DND-41 (cell line): ENCODE results near the gene GRM4.

ENCODE experiments used
- ATAC-seq: fragments of 200-7000 bp; cut with Tn5 transposase; 3 replicates; pipeline ENCODE4 v1.9.1; 2021; ENCODE audit warnings: low read depth; ENCODE audit not compliant: insufficient read depth
- DNase-seq: peaks from one replicate; pipeline ENCODE4 v3.0.0-alpha.2; 2020
- H2AFZ ChIP-seq: 2 replicates; pipeline ENCODE4 v1.6.0; 2012; ENCODE audit warnings: low read depth, low read length
- H3K27ac ChIP-seq: 2 replicates; pipeline ENCODE4 v1.5.1; 2012; ENCODE audit warnings: low read length, inconsistent platforms
- H3K27me3 ChIP-seq: fragments of 200-600 bp; sonication (generic); 2 replicates; pipeline ENCODE4 v1.6.0; 2012; ENCODE audit warnings: low read length, mild to moderate bottlenecking, inconsistent platforms; ENCODE audit not compliant: insufficient read depth, poor library complexity
- H3K36me3 ChIP-seq: 2 replicates; pipeline ENCODE4 v1.5.1; 2012; ENCODE audit warnings: low read length, inconsistent platforms; ENCODE audit not compliant: insufficient read depth
- H3K4me1 ChIP-seq: 2 replicates; pipeline ENCODE4 v1.5.1; 2012; ENCODE audit warnings: mild to moderate bottlenecking, low read length; ENCODE audit not compliant: insufficient read depth
- H3K4me2 ChIP-seq: 2 replicates; pipeline ENCODE4 v1.6.0; 2012; ENCODE audit warnings: mild to moderate bottlenecking, moderate library complexity, low read length, inconsistent platforms; ENCODE audit not compliant: insufficient read depth
- H3K4me3 ChIP-seq, 2 experiments: fragments of 200-600 bp in 1 of 2; shearing (Covaris generic) in 1 of 2; 2 replicates each; pipeline ENCODE4 v1.5.1; 2012 to 2016; ENCODE audit warnings: inconsistent platforms in 2 of 2, low read length in 2 of 2, mild to moderate bottlenecking in 2 of 2, low read depth in 1 of 2, moderate library complexity in 1 of 2
- H3K79me2 ChIP-seq: 2 replicates; pipeline ENCODE4 v1.6.0; 2012; ENCODE audit warnings: low read length, inconsistent platforms; ENCODE audit not compliant: insufficient read depth
- H3K9ac ChIP-seq: 2 replicates; pipeline ENCODE4 v1.6.0; 2012; ENCODE audit warnings: low read depth, mild to moderate bottlenecking, inconsistent platforms, low read length, moderate library complexity
- H3K9me3 ChIP-seq: 2 replicates; pipeline ENCODE4 v1.5.1; 2012; ENCODE audit warnings: low read length, moderate library complexity, mild to moderate bottlenecking, inconsistent platforms; ENCODE audit not compliant: insufficient read depth, severe bottlenecking
- H4K20me1 ChIP-seq: 2 replicates; pipeline ENCODE4 v1.6.0; 2012; ENCODE audit warnings: low read length; ENCODE audit not compliant: insufficient read depth
- EZH2 ChIP-seq: IDR thresholded peaks from 3 replicates; pipeline ENCODE4 v1.6.1; 2012; ENCODE audit warnings: borderline replicate concordance, low read depth, mild to moderate bottlenecking, moderate library complexity, low read length, inconsistent platforms; ENCODE audit not compliant: severe bottlenecking
- TF ChIP-seq, protein P1 (sequence below): IDR thresholded peaks from 2 replicates; pipeline ENCODE4 v1.5.1; 2012; ENCODE audit warnings: borderline replicate concordance, low read length, moderate library complexity, mild to moderate bottlenecking; ENCODE audit not compliant: poor library complexity, severe bottlenecking; ENCODE audit errors: extremely low read depth

Gene GRM4

DNA sequence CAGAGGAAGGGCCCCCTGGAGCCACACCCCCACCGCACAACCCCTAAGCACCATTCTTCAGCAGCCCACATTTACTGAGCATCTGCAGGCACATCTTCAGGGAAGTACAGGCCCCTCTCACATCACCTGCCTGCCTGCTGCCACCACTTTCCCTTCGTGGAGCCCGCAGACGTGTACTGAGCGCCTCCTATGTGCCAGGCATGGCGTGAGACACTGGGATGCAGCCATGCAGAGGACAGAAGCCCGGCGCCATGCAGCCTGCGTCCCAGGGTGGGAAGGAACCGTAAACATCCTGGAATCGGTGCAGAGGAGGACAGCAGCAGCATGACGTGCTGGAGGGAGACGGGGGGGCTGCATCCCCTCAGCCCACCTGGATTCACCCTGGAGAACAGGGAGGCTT, 78.1 kb downstream of the GRM4 start:
- Histone ChIP-seq H3K4me3 (no peak overlapping the region), H4K20me1 (peaks cover 3% of the 10 kb centered on the region; the same call in 1 of the 2 replicates), H3K4me1 (no peaks in the 10 kb centered on the region), H2AFZ (no peak overlapping the region), H3K27me3 (peaks cover 6% of the 10 kb centered on the region), H3K4me2 (no peak overlapping the region), H3K27ac (no peak overlapping the region), H3K9ac (no peak overlapping the region), H3K36me3 (no peaks in the 10 kb centered on the region), H3K79me2 (no peaks in the 10 kb centered on the region), H3K9me3 (no peaks in the 10 kb centered on the region)
- no peak for DNase-seq
- peak; percentile 25; the same call in 1 of the 3 replicates for ATAC-seq
- TF ChIP-seq, protein P1, sequence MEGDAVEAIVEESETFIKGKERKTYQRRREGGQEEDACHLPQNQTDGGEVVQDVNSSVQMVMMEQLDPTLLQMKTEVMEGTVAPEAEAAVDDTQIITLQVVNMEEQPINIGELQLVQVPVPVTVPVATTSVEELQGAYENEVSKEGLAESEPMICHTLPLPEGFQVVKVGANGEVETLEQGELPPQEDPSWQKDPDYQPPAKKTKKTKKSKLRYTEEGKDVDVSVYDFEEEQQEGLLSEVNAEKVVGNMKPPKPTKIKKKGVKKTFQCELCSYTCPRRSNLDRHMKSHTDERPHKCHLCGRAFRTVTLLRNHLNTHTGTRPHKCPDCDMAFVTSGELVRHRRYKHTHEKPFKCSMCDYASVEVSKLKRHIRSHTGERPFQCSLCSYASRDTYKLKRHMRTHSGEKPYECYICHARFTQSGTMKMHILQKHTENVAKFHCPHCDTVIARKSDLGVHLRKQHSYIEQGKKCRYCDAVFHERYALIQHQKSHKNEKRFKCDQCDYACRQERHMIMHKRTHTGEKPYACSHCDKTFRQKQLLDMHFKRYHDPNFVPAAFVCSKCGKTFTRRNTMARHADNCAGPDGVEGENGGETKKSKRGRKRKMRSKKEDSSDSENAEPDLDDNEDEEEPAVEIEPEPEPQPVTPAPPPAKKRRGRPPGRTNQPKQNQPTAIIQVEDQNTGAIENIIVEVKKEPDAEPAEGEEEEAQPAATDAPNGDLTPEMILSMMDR = peak; percentile 31
- no peak for TF ChIP-seq EZH2

DNA sequence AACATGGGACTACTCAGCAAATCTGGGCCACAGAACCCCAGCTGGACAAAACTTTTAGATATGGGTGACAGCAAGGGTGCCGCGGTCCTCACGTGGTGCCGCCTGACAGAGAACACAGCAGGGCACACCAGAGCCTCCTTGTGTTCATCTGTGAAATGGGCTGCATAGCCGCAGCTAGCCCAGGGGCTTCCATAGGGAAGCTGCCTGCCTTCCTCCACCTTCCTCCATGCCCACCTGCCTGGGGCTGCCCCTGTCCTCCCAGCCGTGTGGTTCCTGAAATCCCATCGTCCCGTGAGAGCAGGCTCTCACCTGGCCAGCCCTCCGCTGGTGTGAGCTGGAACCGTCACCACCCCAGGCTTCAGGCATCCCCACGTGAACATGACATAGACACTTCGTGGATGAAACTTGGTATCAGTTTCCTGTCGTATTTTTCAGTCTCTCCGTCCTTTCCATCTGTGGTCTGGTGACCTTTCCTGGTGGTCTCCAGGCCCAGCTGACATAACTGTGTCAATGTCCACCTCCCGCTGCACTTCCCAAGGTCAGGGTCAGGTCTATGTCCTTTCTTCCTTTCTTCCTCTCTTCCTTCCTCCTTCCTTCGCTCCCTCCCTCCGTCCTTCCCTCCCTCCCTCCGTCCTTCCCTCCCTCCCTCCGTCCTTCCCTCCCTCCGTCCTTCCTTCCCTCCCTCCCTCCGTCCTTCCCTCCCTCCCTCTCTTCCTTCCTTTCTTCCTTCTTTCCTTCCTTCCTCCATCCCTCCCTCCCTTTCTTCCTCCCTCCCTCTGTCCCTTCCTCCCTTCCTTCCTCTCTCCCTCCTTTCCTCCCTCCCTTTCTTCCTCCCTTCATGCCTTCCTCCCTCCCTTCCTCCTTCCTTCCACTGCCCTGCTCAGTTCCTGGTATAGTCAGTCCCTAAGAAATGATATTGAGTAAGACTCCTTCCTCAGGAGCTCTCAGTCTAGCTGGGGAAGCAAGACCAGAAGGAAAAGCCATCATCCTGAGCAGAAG, 78.8 kb downstream of the GRM4 start:
- peaks cover 6% of the 10 kb centered on the region for H4K20me1 ChIP-seq
- no peak overlapping the region for H3K9ac ChIP-seq
- H3K4me1 ChIP-seq = no peaks in the 10 kb centered on the region
- ATAC-seq (no peak), DNase-seq (no peak)
- H3K27me3 ChIP-seq = peaks cover 6% of the 10 kb centered on the region
- no peak overlapping the region for H3K27ac ChIP-seq
- no peak overlapping the region for H2AFZ ChIP-seq
- H3K9me3 ChIP-seq = no peaks in the 10 kb centered on the region
- H3K79me2 ChIP-seq = no peaks in the 10 kb centered on the region
- no peak overlapping the region for H3K4me3 ChIP-seq
- no peak for TF ChIP-seq EZH2
- TF ChIP-seq, protein P1 = no peak
- no peak overlapping the region for H3K4me2 ChIP-seq
- H3K36me3 ChIP-seq = no peaks in the 10 kb centered on the region

DNA sequence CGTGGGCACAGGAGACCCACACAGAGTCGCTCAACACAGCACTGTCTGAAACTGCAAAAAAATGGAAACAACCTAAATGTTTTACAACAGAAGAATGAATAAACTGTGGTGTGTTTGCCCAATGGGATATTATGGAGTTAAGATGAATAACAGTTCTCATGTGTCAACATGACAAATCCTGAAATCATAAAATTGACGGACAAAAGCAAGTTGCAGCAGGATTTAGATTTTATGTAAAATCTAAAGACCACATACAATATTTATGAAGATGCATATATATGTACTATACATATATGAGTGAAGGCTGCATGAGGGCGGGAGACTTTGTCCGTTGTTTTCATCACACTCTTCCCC, 79.7 kb downstream of the GRM4 start:
- DNase-seq = no peak
- Histone ChIP-seq H2AFZ (no peak overlapping the region), H3K9ac (no peak overlapping the region), H3K4me2 (no peak overlapping the region), H3K79me2 (no peaks in the 10 kb centered on the region), H4K20me1 (peaks cover 6% of the 10 kb centered on the region), H3K9me3 (no peaks in the 10 kb centered on the region), H3K36me3 (no peaks in the 10 kb centered on the region), H3K4me1 (no peaks in the 10 kb centered on the region), H3K27ac (no peak overlapping the region), H3K27me3 (peaks cover 9% of the 10 kb centered on the region), H3K4me3 (no peak overlapping the region)
- TF ChIP-seq, protein P1 = no peak
- TF ChIP-seq EZH2 = no peak
- ATAC-seq = no peak
